Loucy (cell line): ENCODE measurements around the gene ARHGEF39.

Experiments used
- H2AFZ ChIP-seq: fragments of 200-600 bp; sonication (generic); 2 replicates; pipeline ENCODE4 v1.6.0; 2016; ENCODE audit warnings: antibody characterized with exemption, mild to moderate bottlenecking, low read length, moderate library complexity
- H3F3A ChIP-seq: fragments of 200-600 bp; 2 replicates; pipeline ENCODE4 v1.6.0; 2016; ENCODE audit warnings: antibody characterized with exemption, low read depth, mild to moderate bottlenecking
- H3K27me3 ChIP-seq: fragments of 200-600 bp; sonication (generic); 2 replicates; pipeline ENCODE4 v1.6.1; 2014; ENCODE audit warnings: low read length, mild to moderate bottlenecking; ENCODE audit not compliant: insufficient read depth, poor library complexity, severe bottlenecking
- H3K36me3 ChIP-seq: fragments of 200-600 bp; sonication (generic); 2 replicates; pipeline ENCODE4 v1.6.1; 2016; ENCODE audit warnings: low read length; ENCODE audit not compliant: insufficient read depth
- H3K4me1 ChIP-seq: fragments of 200-600 bp; sonication (generic); 2 replicates; pipeline ENCODE4 v1.5.1; 2014; ENCODE audit warnings: low read length, mild to moderate bottlenecking; ENCODE audit not compliant: insufficient read depth, poor library complexity, severe bottlenecking
- H3K4me2 ChIP-seq: fragments of 200-600 bp; sonication (generic); 2 replicates; pipeline ENCODE4 v1.6.0; 2014; ENCODE audit warnings: antibody characterized with exemption, low read length, low read depth, mild to moderate bottlenecking; ENCODE audit not compliant: poor library complexity, severe bottlenecking
- H3K4me3 ChIP-seq: fragments of 200-600 bp; sonication (generic); 2 replicates; pipeline ENCODE4 v1.5.1; 2014; ENCODE audit warnings: low read length, mild to moderate bottlenecking, mixed read lengths; ENCODE audit not compliant: poor library complexity, severe bottlenecking
- H3K79me2 ChIP-seq: fragments of 200-600 bp; sonication (generic); 2 replicates; pipeline ENCODE4 v1.6.1; 2014; ENCODE audit warnings: low read length; ENCODE audit not compliant: insufficient read depth
- H3K9ac ChIP-seq: fragments of 200-600 bp; sonication (generic); 2 replicates; pipeline ENCODE4 v1.6.0; 2014; ENCODE audit warnings: mild to moderate bottlenecking, low read depth, low read length, moderate library complexity; ENCODE audit not compliant: poor library complexity, severe bottlenecking
- H3K9me2 ChIP-seq: fragments of 200-600 bp; sonication (generic); replicated peaks from 2 replicates; pipeline ENCODE4 v1.6.1; 2016; ENCODE audit warnings: low read depth, low read length, mixed read lengths
- H3K9me3 ChIP-seq: fragments of 200-600 bp; sonication (generic); 2 replicates; pipeline ENCODE4 v1.6.1; 2014; ENCODE audit warnings: mild to moderate bottlenecking, antibody characterized with exemption, low read length, low read depth; ENCODE audit not compliant: insufficient read depth
- H4K20me1 ChIP-seq: fragments of 200-600 bp; sonication (generic); 2 replicates; pipeline ENCODE4 v1.6.0; 2014; ENCODE audit warnings: antibody characterized with exemption, low read length, mild to moderate bottlenecking; ENCODE audit not compliant: insufficient read depth, poor library complexity, severe bottlenecking
- CTCF ChIP-seq: fragments of 200-600 bp; sonication (generic); conservative IDR thresholded peaks from 2 replicates; pipeline ENCODE4 v1.5.1; 2014; ENCODE audit warnings: mild to moderate bottlenecking, antibody characterized with exemption, low read length
- EZH2phosphoT487 ChIP-seq: fragments of 200-600 bp; IDR thresholded peaks from 2 replicates; pipeline ENCODE4 v1.6.1; 2018; ENCODE audit warnings: antibody characterized with exemption, mild to moderate bottlenecking, moderate library complexity, borderline replicate concordance

The ARHGEF39 gene

GRCh38 chr9:35705372-35705771 is 40.4 kb upstream of the ARHGEF39 start:
- H3K4me1 ChIP-seq = no peaks in the 10 kb centered on the region
- peaks cover 5% of the 10 kb centered on the region for H4K20me1 ChIP-seq
- H3K4me3 ChIP-seq = no peak overlapping the region
- H3K9me3 ChIP-seq = no peaks in the 10 kb centered on the region
- no peaks in the 10 kb centered on the region for H3K27me3 ChIP-seq
- H3K79me2 ChIP-seq = no peaks in the 10 kb centered on the region
- TF ChIP-seq CTCF (no peak), EZH2phosphoT487 (no peak)
- no peak overlapping the region for H2AFZ ChIP-seq
- no peak overlapping the region for H3K4me2 ChIP-seq
- peaks cover 93% of the 10 kb centered on the region for H3K36me3 ChIP-seq
- no peaks in the 10 kb centered on the region for H3K9me2 ChIP-seq
- H3F3A ChIP-seq = no peaks in the 10 kb centered on the region
- H3K9ac ChIP-seq = no peak overlapping the region

- Histone ChIP-seq H2AFZ (no peak overlapping the region), H3K36me3 (peaks cover 98% of the 10 kb centered on the region)
Observed at GRCh38 chr9:35703906-35704672, 39.1 kb upstream of the ARHGEF39 start.

GRCh38 chr9:35702696-35703095 is 37.7 kb upstream of the ARHGEF39 start:
- Histone ChIP-seq H2AFZ (no peak overlapping the region), H3K9me3 (no peaks in the 10 kb centered on the region), H3K4me1 (no peaks in the 10 kb centered on the region), H4K20me1 (peaks cover 5% of the 10 kb centered on the region), H3K36me3 (peaks cover 98% of the 10 kb centered on the region), H3K9ac (no peak overlapping the region), H3K9me2 (no peaks in the 10 kb centered on the region), H3K79me2 (no peaks in the 10 kb centered on the region), H3K27me3 (no peaks in the 10 kb centered on the region), H3K4me3 (no peak overlapping the region), H3K4me2 (no peak overlapping the region), H3F3A (no peaks in the 10 kb centered on the region)
- no peak for TF ChIP-seq EZH2phosphoT487
- TF ChIP-seq CTCF = no peak

More at GRCh38 chr9:35703906-35704672, 39.1 kb upstream of the ARHGEF39 start:
- no peaks in the 10 kb centered on the region for H3F3A ChIP-seq
- H3K4me3 ChIP-seq = no peak overlapping the region
- no peaks in the 10 kb centered on the region for H3K27me3 ChIP-seq
- no peak overlapping the region for H3K4me2 ChIP-seq
- no peaks in the 10 kb centered on the region for H3K9me2 ChIP-seq
- no peak overlapping the region for H3K9ac ChIP-seq
- no peaks in the 10 kb centered on the region for H3K4me1 ChIP-seq
- H4K20me1 ChIP-seq = peaks cover 5% of the 10 kb centered on the region
- no peaks in the 10 kb centered on the region for H3K9me3 ChIP-seq
- no peaks in the 10 kb centered on the region for H3K79me2 ChIP-seq
- TF ChIP-seq EZH2phosphoT487 (no peak), CTCF (no peak)
